OCI-LY1 (cell line): ENCODE results near the gene NEAT1.

Experiments
- EZH2 ChIP-seq: fragments of 200-600 bp; sonication (generic), shearing (Covaris generic); IDR thresholded peaks from 2 replicates; pipeline ENCODE4 v1.8.0; 2017; ENCODE audit warnings: borderline replicate concordance, mixed run types, mild to moderate bottlenecking, antibody characterized with exemption, low read length, moderate library complexity, mixed read lengths
- TF ChIP-seq, protein P1 (sequence below): fragments of 200-600 bp; sonication (generic), shearing (Covaris generic); IDR thresholded peaks from 2 replicates; pipeline ENCODE4 v1.5.1; 2017; ENCODE audit warnings: mild to moderate bottlenecking, antibody characterized with exemption, low read length, moderate library complexity, mixed read lengths

DNA sequence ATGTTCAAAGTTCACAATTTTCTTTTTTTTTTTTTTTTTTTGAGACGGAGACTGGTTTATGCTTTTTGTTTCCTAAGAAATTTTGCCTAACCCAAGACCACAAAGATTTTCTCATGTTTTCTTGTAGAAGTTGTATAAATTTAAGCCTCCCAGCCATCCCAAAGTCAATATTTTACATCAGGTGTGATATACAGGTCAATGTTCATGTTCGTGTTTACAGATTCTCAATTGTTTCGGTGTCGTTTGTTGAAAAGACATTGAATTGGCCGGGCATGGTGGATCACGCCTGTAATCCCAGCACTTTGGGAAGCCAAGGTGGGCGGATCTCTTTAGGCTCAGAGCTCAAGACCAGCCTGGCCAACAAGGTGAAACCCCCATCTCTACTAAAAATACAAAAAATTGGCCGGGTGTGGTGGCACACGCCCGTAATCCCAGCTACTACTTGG lies 20.8 kb upstream of the NEAT1 start:
- TF ChIP-seq, protein P1, sequence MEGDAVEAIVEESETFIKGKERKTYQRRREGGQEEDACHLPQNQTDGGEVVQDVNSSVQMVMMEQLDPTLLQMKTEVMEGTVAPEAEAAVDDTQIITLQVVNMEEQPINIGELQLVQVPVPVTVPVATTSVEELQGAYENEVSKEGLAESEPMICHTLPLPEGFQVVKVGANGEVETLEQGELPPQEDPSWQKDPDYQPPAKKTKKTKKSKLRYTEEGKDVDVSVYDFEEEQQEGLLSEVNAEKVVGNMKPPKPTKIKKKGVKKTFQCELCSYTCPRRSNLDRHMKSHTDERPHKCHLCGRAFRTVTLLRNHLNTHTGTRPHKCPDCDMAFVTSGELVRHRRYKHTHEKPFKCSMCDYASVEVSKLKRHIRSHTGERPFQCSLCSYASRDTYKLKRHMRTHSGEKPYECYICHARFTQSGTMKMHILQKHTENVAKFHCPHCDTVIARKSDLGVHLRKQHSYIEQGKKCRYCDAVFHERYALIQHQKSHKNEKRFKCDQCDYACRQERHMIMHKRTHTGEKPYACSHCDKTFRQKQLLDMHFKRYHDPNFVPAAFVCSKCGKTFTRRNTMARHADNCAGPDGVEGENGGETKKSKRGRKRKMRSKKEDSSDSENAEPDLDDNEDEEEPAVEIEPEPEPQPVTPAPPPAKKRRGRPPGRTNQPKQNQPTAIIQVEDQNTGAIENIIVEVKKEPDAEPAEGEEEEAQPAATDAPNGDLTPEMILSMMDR: no peak
- no peak for TF ChIP-seq EZH2
